Left ventricle myocardium inferior (tissue), 1 donor: Measurements from ENCODE around the gene VIPR2. TPM values are rescaled to one million over a fixed set of nuclear protein-coding genes. Genes with fewer than 3 reads are reported as not detected.

ENCODE experiments used
- DNase-seq: peaks from one replicate; pipeline ENCODE4 v3.0.0-alpha.2; 2020
- H3K27ac ChIP-seq: fragments of 200-600 bp; replicated peaks from 2 replicates; pipeline ENCODE4 v1.8.0; 2021
- H3K27me3 ChIP-seq: fragments of 200-600 bp; 2 replicates; pipeline ENCODE4 v1.8.0; 2021; ENCODE audit warnings: low read depth
- H3K36me3 ChIP-seq: fragments of 200-600 bp; 2 replicates; pipeline ENCODE4 v1.8.0; 2021
- H3K4me1 ChIP-seq: fragments of 200-600 bp; 2 replicates; pipeline ENCODE4 v1.8.0; 2021
- H3K4me3 ChIP-seq: fragments of 200-600 bp; 2 replicates; pipeline ENCODE4 v1.8.0; 2021; ENCODE audit warnings: mild to moderate bottlenecking, moderate library complexity
- H3K9me3 ChIP-seq: fragments of 200-600 bp; replicated peaks from 2 replicates; pipeline ENCODE4 v1.8.0; 2021
- intact Hi-C: fragments of 100-400 bp; cut with micrococcal nuclease; formaldehyde crosslinking; loops from one replicate; pipeline ENCODE4 v1.11.0; 2022
- total RNA-seq: library from RNA; stranded (reverse); fragmentation: NEBNext Ultra II Directional; extraction: Animal tissue kit (Norgen Biotek cat#: 25700); gene quantifications from one replicate; pipeline ENCODE4 v1.2.1, GENCODE V29; 2021
- TF ChIP-seq, protein P1 (sequence below): fragments of 200-600 bp; IDR thresholded peaks from 2 replicates; pipeline ENCODE4 v1.8.0; 2021; ENCODE audit warnings: antibody characterized with exemption, mild to moderate bottlenecking, borderline replicate concordance
- donor health status: DM: no; HTN: yes; CAD: no; lungs with severe emphysema.

VIPR2 gene
- total RNA-seq, 1 donor from 2014 or later: 17.5 TPM

DNA sequence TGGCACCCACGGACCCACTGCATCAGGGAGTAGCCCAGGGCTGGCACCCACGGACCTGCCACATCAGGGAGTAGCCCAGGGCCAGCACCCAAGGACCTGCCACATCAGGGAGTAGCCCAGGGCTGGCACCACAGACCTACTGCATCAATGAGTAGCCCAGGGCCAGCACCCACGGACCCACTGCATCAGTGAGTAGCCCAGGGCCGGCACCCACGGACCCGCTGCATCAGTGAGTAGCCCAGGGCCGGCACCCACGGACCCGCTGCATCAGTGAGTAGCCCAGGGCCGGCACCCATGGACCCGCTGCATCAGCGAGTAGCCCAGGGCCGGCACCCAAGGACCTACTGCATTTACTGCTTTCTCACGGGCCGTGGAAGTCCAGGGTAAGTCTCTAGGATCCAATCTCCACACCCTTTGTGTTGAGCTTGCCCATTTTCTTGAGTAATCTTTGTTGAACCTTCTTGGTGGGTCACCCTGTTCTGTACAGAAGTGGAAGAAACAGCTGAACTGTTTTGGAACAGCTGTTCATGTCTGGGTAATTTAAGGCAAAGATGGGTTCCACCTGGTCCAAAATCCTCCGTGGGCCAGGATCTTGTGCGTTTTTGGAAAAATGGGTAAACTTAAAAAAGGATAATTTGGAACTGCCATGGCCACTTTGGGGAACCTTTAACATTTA, 69.0 kb downstream of the VIPR2 start:
- no peak for DNase-seq
- no peak overlapping the region for H3K4me3 ChIP-seq
- H3K27ac ChIP-seq: peak overlapping the region; percentile 73
- no peaks in the 10 kb centered on the region for H3K36me3 ChIP-seq
- no peaks in the 10 kb centered on the region for H3K9me3 ChIP-seq
- no peaks in the 10 kb centered on the region for H3K27me3 ChIP-seq
- peaks cover 12% of the 10 kb centered on the region for H3K4me1 ChIP-seq
- intact Hi-C loops: no loop called here
- TF ChIP-seq, protein P1, sequence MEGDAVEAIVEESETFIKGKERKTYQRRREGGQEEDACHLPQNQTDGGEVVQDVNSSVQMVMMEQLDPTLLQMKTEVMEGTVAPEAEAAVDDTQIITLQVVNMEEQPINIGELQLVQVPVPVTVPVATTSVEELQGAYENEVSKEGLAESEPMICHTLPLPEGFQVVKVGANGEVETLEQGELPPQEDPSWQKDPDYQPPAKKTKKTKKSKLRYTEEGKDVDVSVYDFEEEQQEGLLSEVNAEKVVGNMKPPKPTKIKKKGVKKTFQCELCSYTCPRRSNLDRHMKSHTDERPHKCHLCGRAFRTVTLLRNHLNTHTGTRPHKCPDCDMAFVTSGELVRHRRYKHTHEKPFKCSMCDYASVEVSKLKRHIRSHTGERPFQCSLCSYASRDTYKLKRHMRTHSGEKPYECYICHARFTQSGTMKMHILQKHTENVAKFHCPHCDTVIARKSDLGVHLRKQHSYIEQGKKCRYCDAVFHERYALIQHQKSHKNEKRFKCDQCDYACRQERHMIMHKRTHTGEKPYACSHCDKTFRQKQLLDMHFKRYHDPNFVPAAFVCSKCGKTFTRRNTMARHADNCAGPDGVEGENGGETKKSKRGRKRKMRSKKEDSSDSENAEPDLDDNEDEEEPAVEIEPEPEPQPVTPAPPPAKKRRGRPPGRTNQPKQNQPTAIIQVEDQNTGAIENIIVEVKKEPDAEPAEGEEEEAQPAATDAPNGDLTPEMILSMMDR: no peak

DNA sequence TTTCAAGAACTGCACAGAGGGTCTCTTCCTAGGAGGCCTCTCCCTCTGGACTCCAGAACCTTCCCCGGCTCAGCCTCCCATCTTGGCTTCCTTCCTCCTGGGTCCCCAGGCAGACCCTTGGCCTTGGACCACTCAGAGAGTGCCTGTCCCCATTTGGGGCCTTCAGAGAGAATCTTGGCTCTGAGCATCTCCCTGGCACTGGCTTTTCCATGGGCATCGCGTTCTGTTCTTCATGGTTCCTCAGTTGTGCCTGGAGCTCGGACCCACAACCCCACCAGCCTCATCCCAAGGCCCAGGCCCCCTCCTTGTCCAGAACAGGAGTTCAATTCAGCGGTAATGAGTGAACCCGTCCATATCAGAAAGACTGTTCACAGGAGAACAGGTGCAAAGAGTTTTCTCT, 73.4 kb downstream of the VIPR2 start:
- intact Hi-C loops: no loop called here
- no peak overlapping the region for H3K4me3 ChIP-seq
- DNase-seq: no peak
- TF ChIP-seq, protein P1: no peak
- H3K4me1 ChIP-seq: peaks cover 50% of the 10 kb centered on the region
- no peaks in the 10 kb centered on the region for H3K27me3 ChIP-seq
- peak overlapping the region; percentile 87 for H3K27ac ChIP-seq
- no peaks in the 10 kb centered on the region for H3K9me3 ChIP-seq
- H3K36me3 ChIP-seq: no peaks in the 10 kb centered on the region

DNA sequence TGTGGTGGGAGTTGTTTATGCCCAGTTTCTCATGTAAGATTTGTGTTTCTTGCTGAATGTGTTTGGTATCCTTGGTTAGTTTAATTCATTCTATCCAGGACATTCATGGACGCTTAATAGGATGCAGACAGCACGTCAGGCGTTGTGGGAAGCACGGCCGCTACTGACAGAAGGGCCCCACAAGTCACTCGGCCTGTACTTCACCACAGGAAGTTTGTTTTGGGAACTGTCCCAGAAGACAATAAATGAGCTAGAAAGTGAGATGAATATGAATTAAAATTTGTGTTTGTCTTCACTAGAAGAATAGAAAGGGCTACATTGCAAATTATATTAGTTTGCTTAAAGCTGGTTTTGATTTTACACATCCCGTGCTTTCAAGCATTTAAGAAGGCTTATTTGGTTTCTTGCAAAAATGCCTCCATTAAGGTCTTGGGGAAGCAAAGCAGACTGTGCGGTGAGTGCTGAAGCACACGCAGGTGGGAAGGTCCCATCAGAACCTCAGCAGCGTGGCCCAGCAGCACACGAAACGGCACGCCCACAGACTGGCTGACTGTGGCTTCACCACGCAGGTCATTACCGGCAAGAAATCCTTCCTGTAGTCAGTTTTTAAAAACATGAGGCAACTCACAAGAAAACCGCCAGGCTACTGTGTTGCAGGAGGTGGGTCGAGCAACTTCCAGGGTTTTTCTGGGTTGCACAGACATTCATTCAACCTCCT, 74.1 kb downstream of the VIPR2 start:
- no peak overlapping the region for H3K4me3 ChIP-seq
- H3K27me3 ChIP-seq: no peaks in the 10 kb centered on the region
- no peaks in the 10 kb centered on the region for H3K9me3 ChIP-seq
- TF ChIP-seq, protein P1: no peak
- DNase-seq: no peak
- peaks cover 57% of the 10 kb centered on the region for H3K4me1 ChIP-seq
- H3K36me3 ChIP-seq: no peaks in the 10 kb centered on the region
- H3K27ac ChIP-seq: peak overlapping the region; percentile 87
- intact Hi-C loops: no loop called here

DNA sequence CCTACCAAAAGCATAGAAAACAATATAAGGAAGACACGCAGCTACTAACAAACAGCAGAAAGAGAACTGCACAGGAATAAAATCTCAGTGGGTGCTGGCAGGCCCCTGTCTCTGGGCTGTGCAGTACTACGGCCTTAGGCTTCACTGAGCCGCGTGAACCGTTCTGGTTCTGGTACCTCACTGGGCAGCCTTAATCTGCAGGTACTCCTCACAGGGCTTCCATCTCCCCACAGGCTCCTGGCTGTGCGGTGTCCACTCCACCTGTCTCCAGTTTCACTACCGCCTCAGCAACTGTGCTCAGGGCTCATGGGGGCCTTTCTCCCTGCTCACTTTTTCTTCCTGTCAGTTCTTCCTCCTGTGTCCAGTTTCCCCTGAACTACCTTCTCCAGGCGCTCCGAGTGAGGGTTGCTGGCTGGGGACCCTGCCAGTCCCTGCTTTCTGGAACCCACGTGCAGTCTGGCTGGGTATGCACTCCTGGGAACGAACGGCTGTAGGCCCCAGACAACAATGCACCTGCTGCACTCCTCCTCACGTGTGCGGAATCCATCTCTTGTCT, 75.7 kb downstream of the VIPR2 start:
- Histone ChIP-seq H3K4me3 (no peak overlapping the region), H3K9me3 (no peaks in the 10 kb centered on the region), H3K36me3 (no peaks in the 10 kb centered on the region), H3K27me3 (no peaks in the 10 kb centered on the region), H3K4me1 (peaks cover 70% of the 10 kb centered on the region), H3K27ac (peak overlapping the region; percentile 87)
- DNase-seq: no peak
- TF ChIP-seq, protein P1: no peak
- intact Hi-C loops: no loop called here

DNA sequence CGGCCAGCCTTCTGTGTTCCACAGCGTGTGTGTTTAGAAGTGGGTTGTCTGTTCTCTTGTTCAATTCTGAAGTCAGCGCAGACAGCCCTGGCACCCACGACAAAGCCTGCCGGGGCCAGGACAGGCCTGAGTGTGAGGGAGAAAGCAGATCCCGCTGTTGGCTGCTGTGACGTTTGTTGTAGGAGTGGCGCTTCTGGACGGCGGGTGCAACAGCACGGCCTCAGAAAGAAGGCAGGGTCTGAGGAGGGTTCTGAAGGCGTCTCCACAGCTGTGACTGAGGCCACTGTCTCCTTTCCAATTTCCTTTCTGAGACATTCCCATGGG, 76.2 kb downstream of the VIPR2 start:
- intact Hi-C loops: no loop called here
- Histone ChIP-seq H3K27me3 (no peaks in the 10 kb centered on the region), H3K4me1 (peaks cover 70% of the 10 kb centered on the region), H3K36me3 (no peaks in the 10 kb centered on the region), H3K9me3 (no peaks in the 10 kb centered on the region), H3K27ac (peak overlapping the region; percentile 87), H3K4me3 (peak overlapping the region; percentile 19)
- TF ChIP-seq, protein P1: peak; percentile 18
- DNase-seq: peak; percentile 87
